Kidney tubule cell (primary cell): ENCODE measurements around the gene CISD3.
"Not testable (repeated sequence)": the region's sequence is repeated elsewhere in the genome, so short reads cannot be mapped to it uniquely, and the experiment has no call there.

ENCODE experiments used
- DNase-seq: peaks from one replicate; pipeline ENCODE4 v3.0.0-alpha.2; 2018; ENCODE audit warnings: low spot score

CISD3 gene

GRCh38 chr17:38707678-38708351 is 22.3 kb upstream of the CISD3 start:
- DNase-seq = no peak

DNA sequence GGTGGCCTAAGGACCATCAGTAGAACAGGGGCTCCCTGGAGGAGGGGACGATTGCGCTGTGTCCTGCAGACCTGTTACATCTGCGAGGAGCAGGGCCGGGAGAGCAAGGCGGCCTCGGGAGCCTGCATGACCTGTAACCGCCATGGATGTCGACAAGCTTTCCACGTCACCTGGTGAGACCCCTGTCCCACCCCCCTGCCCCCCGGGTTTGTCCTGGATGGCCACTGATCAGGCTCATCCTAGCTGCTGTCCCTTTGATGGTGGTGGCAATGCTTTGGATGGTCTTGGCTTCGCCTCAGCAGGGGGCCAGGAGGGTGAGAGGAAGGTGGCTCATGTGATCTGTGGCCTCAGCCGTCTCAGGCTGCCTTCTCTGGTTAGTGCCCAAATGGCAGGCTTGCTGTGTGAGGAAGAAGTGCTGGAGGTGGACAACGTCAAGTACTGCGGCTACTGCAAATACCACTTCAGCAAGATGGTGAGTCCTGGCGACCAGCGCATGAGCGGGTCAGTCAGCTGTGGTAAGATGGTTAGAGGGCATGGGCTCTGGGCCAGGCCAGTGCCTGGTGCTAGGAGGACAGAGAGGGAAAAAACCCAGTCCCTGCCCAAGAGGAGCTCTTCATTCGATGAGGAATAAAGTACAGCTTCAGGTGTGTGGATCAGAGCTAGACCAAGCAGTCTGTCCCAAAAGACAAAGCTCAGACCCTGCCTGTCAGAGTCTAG is 20.9 kb upstream of the CISD3 start:
- no peak for DNase-seq

- DNase-seq = no peak
Measured at GRCh38 chr17:38709864-38710603, 20.1 kb upstream of the CISD3 start.

- DNase-seq = no peak
Measured at GRCh38 chr17:38710604-38710962, 19.6 kb upstream of the CISD3 start.

- DNase-seq = no peak
Measured at GRCh38 chr17:38710985-38711384, 19.2 kb upstream of the CISD3 start.

- DNase-seq = no peak
Measured at GRCh38 chr17:38711792-38712571, 18.2 kb upstream of the CISD3 start.

DNA sequence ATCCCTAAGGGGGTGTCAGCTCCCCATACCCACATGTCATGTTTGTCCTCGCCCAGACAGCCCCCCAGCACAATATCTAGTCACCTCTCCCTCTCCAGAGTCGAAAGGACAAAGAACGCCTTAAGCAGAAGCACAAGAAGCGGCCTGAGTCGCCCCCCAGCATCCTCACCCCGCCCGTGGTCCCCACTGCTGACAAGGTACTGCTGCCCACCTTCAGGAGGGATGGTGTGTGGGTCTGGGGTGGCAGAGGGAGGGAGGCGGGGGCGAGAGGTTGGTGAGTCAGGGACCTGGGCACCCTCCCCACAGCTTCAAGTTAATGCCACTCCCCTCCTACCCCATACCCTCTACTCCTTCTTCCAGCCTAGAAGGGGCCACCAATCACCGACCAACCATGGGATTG is 17.5 kb upstream of the CISD3 start:
- no peak for DNase-seq

GRCh38 chr17:38713456-38714075 is 16.6 kb upstream of the CISD3 start:
- DNase-seq = no peak

GRCh38 chr17:38715216-38715943 is 14.8 kb upstream of the CISD3 start:
- DNase-seq = no peak

- no peak for DNase-seq
Measured at GRCh38 chr17:38716368-38717005, 13.7 kb upstream of the CISD3 start.

DNA sequence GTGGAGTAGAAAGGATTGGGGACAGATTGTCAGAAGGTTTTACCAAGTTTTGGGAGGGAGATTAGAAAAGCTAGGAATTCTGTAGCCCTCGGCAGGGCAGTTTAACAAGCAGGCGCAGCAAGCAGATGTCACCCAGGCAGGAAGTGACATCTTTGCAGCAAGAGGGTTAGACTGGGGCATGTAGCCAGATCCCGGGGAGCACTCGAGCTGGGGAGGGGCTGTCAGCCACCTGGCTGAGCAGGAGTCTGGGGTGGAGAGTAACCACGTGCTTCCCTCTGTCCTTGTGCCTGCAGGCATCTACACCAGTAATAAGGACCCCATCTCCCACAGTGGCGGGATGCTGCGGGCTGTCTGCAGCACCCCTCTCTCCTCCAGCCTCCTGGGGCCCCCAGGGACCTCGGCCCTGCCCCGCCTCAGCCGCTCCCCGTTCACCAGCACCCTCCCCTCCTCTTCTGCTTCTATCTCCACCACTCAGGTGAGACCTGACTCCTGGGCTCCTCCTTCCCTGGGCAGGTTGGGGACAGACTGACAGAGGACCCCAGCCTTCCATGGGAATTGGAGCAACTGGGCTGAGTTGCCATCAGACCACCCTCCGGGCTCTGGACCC is 12.9 kb upstream of the CISD3 start:
- DNase-seq = no peak

DNA sequence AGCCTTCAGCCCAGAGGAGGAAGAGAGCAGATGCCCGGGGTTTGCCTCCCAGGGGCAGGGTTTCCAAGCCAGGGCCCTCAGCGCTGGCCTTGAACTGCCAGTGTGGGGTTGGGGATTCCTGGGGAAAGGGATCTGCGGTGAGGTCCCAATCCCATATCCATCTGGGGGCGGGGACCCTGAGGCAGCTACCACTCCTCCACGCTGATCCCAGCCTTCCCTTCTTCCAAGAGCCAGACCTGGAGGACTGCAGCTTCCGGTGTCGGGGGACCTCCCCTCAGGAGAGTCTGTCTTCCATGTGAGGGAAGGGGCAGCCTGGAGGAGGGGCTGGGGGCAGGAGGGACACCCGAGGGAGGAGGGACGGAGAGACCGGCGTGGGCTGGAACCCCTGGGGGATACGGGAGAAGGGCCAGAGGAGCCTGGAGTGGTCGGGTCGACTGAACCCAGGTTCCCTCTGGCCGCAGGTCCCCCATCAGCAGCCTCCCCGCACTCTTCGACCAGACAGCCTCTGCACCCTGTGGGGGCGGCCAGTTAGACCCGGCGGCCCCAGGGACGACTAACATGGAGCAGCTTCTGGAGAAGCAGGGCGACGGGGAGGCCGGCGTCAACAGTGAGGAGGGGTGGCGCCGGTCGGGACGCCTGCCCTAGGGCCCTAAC is 10.7 kb upstream of the CISD3 start:
- no peak for DNase-seq

GRCh38 chr17:38719943-38720641 is 10.0 kb upstream of the CISD3 start:
- no peak for DNase-seq

GRCh38 chr17:38720941-38721340 is 9.2 kb upstream of the CISD3 start:
- DNase-seq = no peak

DNA sequence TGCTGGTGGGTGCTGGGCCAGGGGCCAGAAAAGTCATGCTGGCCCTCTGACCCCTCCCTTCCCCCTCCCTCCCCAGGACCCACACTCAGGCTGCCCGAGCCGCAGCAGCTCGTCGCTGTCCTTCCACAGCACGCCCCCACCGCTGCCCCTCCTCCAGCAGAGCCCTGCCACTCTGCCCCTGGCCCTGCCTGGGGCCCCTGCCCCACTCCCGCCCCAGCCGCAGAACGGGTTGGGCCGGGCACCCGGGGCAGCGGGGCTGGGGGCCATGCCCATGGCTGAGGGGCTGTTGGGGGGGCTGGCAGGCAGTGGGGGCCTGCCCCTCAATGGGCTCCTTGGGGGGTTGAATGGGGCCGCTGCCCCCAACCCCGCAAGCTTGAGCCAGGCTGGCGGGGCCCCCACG is 8.3 kb upstream of the CISD3 start:
- DNase-seq = no peak

- no peak for DNase-seq
Measured at GRCh38 chr17:38724337-38724988, 5.7 kb upstream of the CISD3 start.

GRCh38 chr17:38725066-38725465 is 5.1 kb upstream of the CISD3 start:
- no peak for DNase-seq

DNA sequence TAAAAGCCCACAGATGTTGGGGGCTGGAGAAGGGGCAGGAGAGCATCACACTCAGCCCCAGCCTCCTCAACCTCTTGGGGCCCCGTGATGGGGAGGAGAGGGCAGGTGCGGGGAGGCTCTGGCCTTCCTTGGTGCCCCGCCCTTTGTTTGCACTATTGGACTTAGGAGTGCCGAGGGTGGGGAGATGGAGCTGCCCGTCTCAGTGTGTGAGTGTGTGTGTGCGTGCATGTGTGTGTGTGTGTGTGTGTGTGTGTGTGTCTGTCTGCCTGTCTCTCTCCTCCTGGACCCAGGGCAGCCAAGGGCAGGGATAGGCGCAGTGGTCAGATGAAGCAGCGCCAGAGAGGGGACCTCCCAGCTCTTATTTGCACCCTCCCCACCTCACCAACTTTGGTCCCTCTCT is 4.0 kb upstream of the CISD3 start:
- not testable (repeated sequence) for DNase-seq

- no peak for DNase-seq
Measured at GRCh38 chr17:38727736-38728135, 2.4 kb upstream of the CISD3 start.
